IMR-90 (cell line): Measurements from ENCODE around the gene NDUFV2. TPM values are rescaled to one million over a fixed set of nuclear protein-coding genes. Genes with fewer than 3 reads are reported as not detected.
A peak's percentile ranks its signal among the peaks of the same experiment; 100 is the strongest.

ENCODE experiments used
- ATAC-seq: fragments of 200-7000 bp; cut with Tn5 transposase; 2 replicates; pipeline ENCODE4 v1.9.1; 2020; ENCODE audit warnings: low read depth, mild to moderate bottlenecking, moderate library complexity
- BruUV-seq: library from RNA; stranded (reverse); fragments of 400-500 nt; replicated peaks from 2 replicates; lab custom pipeline; 2021; lab: Mats Ljungman, UMichigan
- CTCF ChIA-PET: fragments of 300-600 bp; formaldehyde crosslinking; extraction: SDS; loops from one replicate; lab custom pipeline; 2021; ENCODE audit warnings: antibody characterized with exemption; lab: Yijun Ruan, JAX
- POLR2A ChIA-PET: fragments of 300-600 bp; sonication (Branson Sonifier 250); formaldehyde crosslinking; loops from one replicate; lab custom pipeline; 2022; ENCODE audit warnings: antibody characterized with exemption; ENCODE audit not compliant: unreplicated experiment; lab: Charles Lee
- DNase-seq: peaks from one replicate; pipeline ENCODE4 v3.0.0; 2013
- H2AFZ ChIP-seq: replicated peaks from 2 replicates; pipeline ENCODE3; 2013; ENCODE audit warnings: low read length, mild to moderate bottlenecking; ENCODE audit not compliant: poor library complexity
- H2AK5ac ChIP-seq: 2 replicates; pipeline ENCODE4 v1.6.1; 2013; ENCODE audit warnings: low read depth, low read length, inconsistent platforms
- H2AK9ac ChIP-seq: replicated peaks from 2 replicates; pipeline ENCODE3; 2013; ENCODE audit warnings: mild to moderate bottlenecking, low read depth, low read length, moderate library complexity; ENCODE audit not compliant: poor library complexity
- H2BK120ac ChIP-seq: 2 replicates; pipeline ENCODE4 v1.6.1; 2013; ENCODE audit warnings: low read depth, low read length, inconsistent platforms
- H2BK15ac ChIP-seq: 3 replicates; pipeline ENCODE4 v1.6.1; 2013; ENCODE audit warnings: low read depth, low read length, inconsistent platforms
- H2BK20ac ChIP-seq: 2 replicates; pipeline ENCODE4 v1.6.1; 2013; ENCODE audit warnings: low read depth, mild to moderate bottlenecking, inconsistent platforms, low read length, moderate library complexity
- H2BK5ac ChIP-seq: 2 replicates; pipeline ENCODE4 v1.6.1; 2013; ENCODE audit warnings: mild to moderate bottlenecking, low read depth, low read length, inconsistent platforms; ENCODE audit not compliant: poor library complexity, severe bottlenecking
- H3K14ac ChIP-seq: replicated peaks from 2 replicates; pipeline ENCODE4 v1.6.1; 2013; ENCODE audit warnings: low read depth, low read length, inconsistent platforms
- H3K18ac ChIP-seq: 2 replicates; pipeline ENCODE4 v1.6.1; 2013; ENCODE audit warnings: low read depth, low read length, control low read depth
- H3K23ac ChIP-seq: 2 replicates; pipeline ENCODE4 v1.6.1; 2013; ENCODE audit warnings: low read depth, low read length, inconsistent platforms
- H3K27ac ChIP-seq: 2 replicates; pipeline ENCODE4 v1.5.1; 2013; ENCODE audit warnings: mild to moderate bottlenecking, control low read depth, low read length; ENCODE audit not compliant: insufficient read depth
- H3K27me3 ChIP-seq: 2 replicates; pipeline ENCODE4 v1.6.1; 2013; ENCODE audit warnings: low read length; ENCODE audit not compliant: control insufficient read depth, insufficient read depth
- H3K36me3 ChIP-seq: 2 replicates; pipeline ENCODE4 v1.6.1; 2013; ENCODE audit warnings: low read length, mixed read lengths; ENCODE audit not compliant: control insufficient read depth, insufficient read depth
- H3K4ac ChIP-seq: 2 replicates; pipeline ENCODE4 v1.6.1; 2013; ENCODE audit warnings: low read depth, low read length, inconsistent platforms
- H3K4me1 ChIP-seq: 2 replicates; pipeline ENCODE4 v1.6.1; 2013; ENCODE audit warnings: low read length, mixed read lengths; ENCODE audit not compliant: control insufficient read depth, insufficient read depth
- H3K4me2 ChIP-seq: 2 replicates; pipeline ENCODE4 v1.6.1; 2013; ENCODE audit warnings: low read depth, mild to moderate bottlenecking, control low read depth, low read length, moderate library complexity
- H3K4me3 ChIP-seq: 2 replicates; pipeline ENCODE4 v1.5.1; 2013; ENCODE audit warnings: low read depth, mild to moderate bottlenecking, control low read depth, low read length, moderate library complexity; ENCODE audit not compliant: insufficient read depth
- H3K56ac ChIP-seq: 2 replicates; pipeline ENCODE4 v1.6.1; 2013; ENCODE audit warnings: low read length, inconsistent platforms; ENCODE audit not compliant: insufficient read depth; ENCODE audit errors: extremely low read depth
- H3K79me1 ChIP-seq, 2 experiments: 2 replicates each; pipeline ENCODE4 v1.6.1; 2013; ENCODE audit warnings: low read length in 2 of 2, inconsistent platforms in 1 of 2, low read depth in 1 of 2
- H3K9ac ChIP-seq: 2 replicates; pipeline ENCODE4 v1.6.1; 2013; ENCODE audit warnings: low read depth, low read length, control low read depth
- H3K9me1 ChIP-seq: 2 replicates; pipeline ENCODE4 v1.6.1; 2013; ENCODE audit warnings: low read length, inconsistent platforms; ENCODE audit not compliant: insufficient read depth
- H3K9me3 ChIP-seq: 2 replicates; pipeline ENCODE4 v1.6.1; 2013; ENCODE audit warnings: low read length; ENCODE audit not compliant: control insufficient read depth, insufficient read depth
- H4K20me1 ChIP-seq: 2 replicates; pipeline ENCODE4 v1.6.1; 2013; ENCODE audit warnings: low read length, inconsistent platforms; ENCODE audit not compliant: insufficient read depth
- H4K5ac ChIP-seq: 2 replicates; pipeline ENCODE4 v1.6.1; 2013; ENCODE audit warnings: mild to moderate bottlenecking, low read depth, low read length, control low read depth
- H4K8ac ChIP-seq, 2 experiments: 2 replicates each; pipeline ENCODE4 v1.6.1; 2013; ENCODE audit warnings: low read depth in 2 of 2, low read length in 2 of 2, control low read depth in 1 of 2, inconsistent platforms in 1 of 2
- H4K91ac ChIP-seq: 2 replicates; pipeline ENCODE4 v1.6.1; 2013; ENCODE audit warnings: low read depth, low read length, inconsistent platforms; ENCODE audit not compliant: insufficient read depth
- BHLHE40 ChIP-seq: fragments of 150-350 bp; IDR thresholded peaks from 2 replicates; pipeline ENCODE4 v1.6.1; 2016; ENCODE audit warnings: mild to moderate bottlenecking, low read depth, low read length
- CEBPB ChIP-seq: IDR thresholded peaks from 2 replicates; pipeline ENCODE4 v1.6.1; 2012; ENCODE audit warnings: low read depth, low read length, improper control_type of control experiment
- FOS ChIP-seq: fragments of 150-350 bp; IDR thresholded peaks from 2 replicates; pipeline ENCODE4 v1.6.1; 2016; ENCODE audit warnings: low read depth, low read length
- MAFK ChIP-seq: IDR thresholded peaks from 2 replicates; pipeline ENCODE4 v1.6.1; 2012; ENCODE audit warnings: low read depth, low read length, improper control_type of control experiment
- MAZ ChIP-seq: IDR thresholded peaks from 2 replicates; pipeline ENCODE4 v1.6.1; 2012; ENCODE audit warnings: low read depth, mild to moderate bottlenecking, low read length, improper control_type of control experiment, moderate library complexity, borderline replicate concordance
- MXI1 ChIP-seq: IDR thresholded peaks from 2 replicates; pipeline ENCODE4 v1.6.1; 2012; ENCODE audit warnings: low read depth, mild to moderate bottlenecking, low read length, moderate library complexity, borderline replicate concordance
- NFE2L2 ChIP-seq: fragments of 150-350 bp; IDR thresholded peaks from 2 replicates; pipeline ENCODE4 v1.6.1; 2016; ENCODE audit warnings: low read depth, mild to moderate bottlenecking, low read length
- POLR2A ChIP-seq: IDR thresholded peaks from 2 replicates; pipeline ENCODE4 v1.6.1; 2012; ENCODE audit warnings: mild to moderate bottlenecking, low read depth, low read length
- RAD21 ChIP-seq: IDR thresholded peaks from 2 replicates; pipeline ENCODE4 v1.6.1; 2012; ENCODE audit warnings: low read length, improper control_type of control experiment
- RCOR1 ChIP-seq: IDR thresholded peaks from 2 replicates; pipeline ENCODE4 v1.6.1; 2012; ENCODE audit warnings: mild to moderate bottlenecking, low read length, improper control_type of control experiment; ENCODE audit not compliant: insufficient replicate concordance
- RFX5 ChIP-seq: IDR thresholded peaks from 2 replicates; pipeline ENCODE4 v1.8.0; 2012; ENCODE audit warnings: low read depth, mild to moderate bottlenecking, low read length, moderate library complexity
- SMC3 ChIP-seq: fragments of 150-350 bp; IDR thresholded peaks from 2 replicates; pipeline ENCODE4 v1.6.1; 2016; ENCODE audit warnings: low read depth, mild to moderate bottlenecking, antibody characterized with exemption, low read length, moderate library complexity
- WGBS, 2 experiments: methylation state at CpG; one replicate each; pipeline versions ENCODE4 v1.1.5 to v1.1.7; 2013; ENCODE audit warnings: missing lambda C conversion rate in 2 of 2; ENCODE audit not compliant: insufficient read length in 1 of 2; ENCODE audit errors: extremely low coverage in 2 of 2; 5-methylcytosine and 5-hydroxymethylcytosine counted together
- dilution Hi-C: fragments of 300-500 bp; cut with HindIII; formaldehyde crosslinking; loops from one replicate; pipeline ENCODE4 v1.14.3; 2018; ENCODE audit warnings: low sequenced_read_pairs; ENCODE audit not compliant: unreplicated experiment
- in situ Hi-C: fragments of 300-500 bp; cut with MboI; formaldehyde crosslinking; loops from 3 replicates; pipeline ENCODE4 v1.14.3; 2019; ENCODE audit warnings: low sequenced_read_pairs, inconsistent platforms, mixed read lengths
- intact Hi-C: fragments of 100-400 bp; cut with micrococcal nuclease; formaldehyde crosslinking; loops from 2 replicates; pipeline ENCODE4 v1.10.0; 2022
- polyA plus RNA-seq, 3 experiments: library from polyadenylated mRNA; depleted of rRNA; stranded (reverse); fragments of >200 nt; gene quantifications; 2 replicates each; pipeline ENCODE4 v1.2.3, GENCODE V29; 2012; ENCODE audit warnings: low replicate concordance in 1 of 3
- total RNA-seq: library from RNA; depleted of rRNA; stranded (reverse); fragments of >200 nt; gene quantifications from 2 replicates; pipeline ENCODE4 v1.2.3, GENCODE V29; 2012
- TF ChIP-seq, protein P1 (sequence below): fragments of 150-350 bp; IDR thresholded peaks from 2 replicates; pipeline ENCODE4 v1.6.1; 2016; ENCODE audit warnings: low read depth, mild to moderate bottlenecking, low read length, moderate library complexity, borderline replicate concordance
- TF ChIP-seq, protein P2 (sequence below): conservative IDR thresholded peaks from 2 replicates; pipeline ENCODE4 v1.5.1; 2012; ENCODE audit warnings: mild to moderate bottlenecking, low read depth, low read length, improper control_type of control experiment
- TF ChIP-seq, protein P3 (sequence below): fragments of 150-350 bp; IDR thresholded peaks from 2 replicates; pipeline ENCODE4 v1.6.1; 2017; ENCODE audit warnings: mild to moderate bottlenecking, antibody characterized with exemption, low read length, low read depth

The NDUFV2 gene
- total and polyA plus RNA-seq, 2 of the 4 experiments (the other 2 are of a cell fraction) = 106 to 126 TPM

DNA sequence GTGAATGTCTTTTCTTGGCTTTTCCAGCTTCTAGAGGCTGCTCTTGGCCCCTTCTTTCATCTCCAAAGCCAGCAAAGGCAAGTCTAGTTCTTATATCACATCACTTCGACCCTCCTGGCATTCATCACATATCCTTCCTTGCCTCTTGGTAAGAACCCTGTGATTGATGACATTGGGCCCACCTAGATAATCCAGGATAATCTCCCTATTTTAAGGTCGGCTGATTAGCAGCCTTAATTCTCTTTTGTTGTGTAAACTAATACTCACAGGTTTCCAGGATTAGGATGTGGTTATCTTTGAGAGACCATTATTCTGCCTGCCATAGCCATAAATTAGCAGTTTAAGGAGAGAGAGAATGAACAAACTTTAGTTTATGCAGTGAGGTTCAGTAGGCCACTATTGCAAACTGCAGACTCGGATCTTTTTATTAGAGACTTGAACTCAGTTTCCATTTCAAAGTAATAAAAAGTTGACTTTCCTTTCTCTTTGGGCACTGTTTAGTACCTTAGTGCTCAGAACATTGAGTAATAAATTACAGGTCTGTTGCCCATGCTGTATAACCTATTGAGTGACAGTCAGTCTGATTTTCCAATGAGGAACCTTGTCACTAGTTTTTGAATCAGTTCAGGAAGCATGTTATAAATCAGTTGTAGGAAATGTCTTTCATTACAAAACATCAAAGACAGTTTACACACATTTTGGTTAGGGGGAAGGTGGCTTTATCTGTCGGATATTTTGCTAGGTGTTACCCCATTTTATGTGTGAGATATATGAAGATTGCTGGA, 4.5 kb downstream of the NDUFV2 start:
- peaks cover 9% of the 10 kb centered on the region for H3K4me1 ChIP-seq
- no peak overlapping the region for H2AFZ ChIP-seq
- in situ Hi-C loops = no loop called here
- H4K20me1 ChIP-seq = peaks cover 78% of the 10 kb centered on the region
- H4K91ac ChIP-seq = no peak overlapping the region
- dilution Hi-C loops = no loop called here
- no peak overlapping the region for H3K4me3 ChIP-seq
- H3K56ac ChIP-seq = no peak overlapping the region
- POLR2A ChIA-PET = no interaction called here
- H3K18ac ChIP-seq = no peak overlapping the region
- ATAC-seq = no peak
- peaks cover 6% of the 10 kb centered on the region; the same call in 1 of the 2 replicates for H3K9me1 ChIP-seq
- H3K9me3 ChIP-seq = no peaks in the 10 kb centered on the region
- H4K8ac ChIP-seq = no peak overlapping the region
- H2BK120ac ChIP-seq = no peak overlapping the region
- H2BK15ac ChIP-seq = no peak overlapping the region
- no peak overlapping the region for H3K9ac ChIP-seq
- H2AK9ac ChIP-seq = no peak overlapping the region
- intact Hi-C loops = no loop called here
- H2BK5ac ChIP-seq = peak overlapping the region; percentile 34
- 0% methylated on average over 1 of the region's 4 CpGs; no CpG with 5 or more reads in 1 of the 2 experiments for WGBS, 2 experiments
- peaks cover 3 to 43% of the 10 kb centered on the region in 2 experiments; a peak in 2 of 4 replicates for H3K79me1 ChIP-seq
- peaks cover 2% of the 10 kb centered on the region; the same call in 1 of the 2 replicates for H3K36me3 ChIP-seq
- no peak overlapping the region for H2AK5ac ChIP-seq
- no peak for DNase-seq
- CTCF ChIA-PET = no interaction called here
- H3K23ac ChIP-seq = peak overlapping the region; percentile 58; the same call in 1 of the 2 replicates
- H3K4me2 ChIP-seq = peak overlapping the region; percentile 99
- 0 out of 2 replicates have a peak overlapping the region, but pooled peaks have one; percentile 25 for H3K14ac ChIP-seq
- no TSS peak for BruUV-seq
- no peak overlapping the region for H3K4ac ChIP-seq
- no peaks in the 10 kb centered on the region for H3K27me3 ChIP-seq
- H2BK20ac ChIP-seq = no peak overlapping the region
- no peak overlapping the region for H4K5ac ChIP-seq
- peak overlapping the region; percentile 29; the same call in 1 of the 2 replicates for H3K27ac ChIP-seq
- TF ChIP-seq RFX5 (no peak), MAFK (no peak), RAD21 (no peak), RCOR1 (no peak), NFE2L2 (no peak), CEBPB (no peak), SMC3 (no peak), POLR2A (no peak), MXI1 (no peak), BHLHE40 (no peak), FOS (no peak), MAZ (no peak)
- TF ChIP-seq, protein P1, sequence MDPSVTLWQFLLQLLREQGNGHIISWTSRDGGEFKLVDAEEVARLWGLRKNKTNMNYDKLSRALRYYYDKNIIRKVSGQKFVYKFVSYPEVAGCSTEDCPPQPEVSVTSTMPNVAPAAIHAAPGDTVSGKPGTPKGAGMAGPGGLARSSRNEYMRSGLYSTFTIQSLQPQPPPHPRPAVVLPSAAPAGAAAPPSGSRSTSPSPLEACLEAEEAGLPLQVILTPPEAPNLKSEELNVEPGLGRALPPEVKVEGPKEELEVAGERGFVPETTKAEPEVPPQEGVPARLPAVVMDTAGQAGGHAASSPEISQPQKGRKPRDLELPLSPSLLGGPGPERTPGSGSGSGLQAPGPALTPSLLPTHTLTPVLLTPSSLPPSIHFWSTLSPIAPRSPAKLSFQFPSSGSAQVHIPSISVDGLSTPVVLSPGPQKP = no peak
- TF ChIP-seq, protein P2, sequence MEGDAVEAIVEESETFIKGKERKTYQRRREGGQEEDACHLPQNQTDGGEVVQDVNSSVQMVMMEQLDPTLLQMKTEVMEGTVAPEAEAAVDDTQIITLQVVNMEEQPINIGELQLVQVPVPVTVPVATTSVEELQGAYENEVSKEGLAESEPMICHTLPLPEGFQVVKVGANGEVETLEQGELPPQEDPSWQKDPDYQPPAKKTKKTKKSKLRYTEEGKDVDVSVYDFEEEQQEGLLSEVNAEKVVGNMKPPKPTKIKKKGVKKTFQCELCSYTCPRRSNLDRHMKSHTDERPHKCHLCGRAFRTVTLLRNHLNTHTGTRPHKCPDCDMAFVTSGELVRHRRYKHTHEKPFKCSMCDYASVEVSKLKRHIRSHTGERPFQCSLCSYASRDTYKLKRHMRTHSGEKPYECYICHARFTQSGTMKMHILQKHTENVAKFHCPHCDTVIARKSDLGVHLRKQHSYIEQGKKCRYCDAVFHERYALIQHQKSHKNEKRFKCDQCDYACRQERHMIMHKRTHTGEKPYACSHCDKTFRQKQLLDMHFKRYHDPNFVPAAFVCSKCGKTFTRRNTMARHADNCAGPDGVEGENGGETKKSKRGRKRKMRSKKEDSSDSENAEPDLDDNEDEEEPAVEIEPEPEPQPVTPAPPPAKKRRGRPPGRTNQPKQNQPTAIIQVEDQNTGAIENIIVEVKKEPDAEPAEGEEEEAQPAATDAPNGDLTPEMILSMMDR = no peak
- TF ChIP-seq, protein P3, sequence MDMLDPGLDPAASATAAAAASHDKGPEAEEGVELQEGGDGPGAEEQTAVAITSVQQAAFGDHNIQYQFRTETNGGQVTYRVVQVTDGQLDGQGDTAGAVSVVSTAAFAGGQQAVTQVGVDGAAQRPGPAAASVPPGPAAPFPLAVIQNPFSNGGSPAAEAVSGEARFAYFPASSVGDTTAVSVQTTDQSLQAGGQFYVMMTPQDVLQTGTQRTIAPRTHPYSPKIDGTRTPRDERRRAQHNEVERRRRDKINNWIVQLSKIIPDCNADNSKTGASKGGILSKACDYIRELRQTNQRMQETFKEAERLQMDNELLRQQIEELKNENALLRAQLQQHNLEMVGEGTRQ = no peak
